LNCAP (cell line): Measurements from ENCODE around the gene AREL1.

ENCODE experiments used
- CTCF ChIP-seq: fragments of 450-650 bp; IDR thresholded peaks from 2 replicates; pipeline ENCODE4 v1.5.1; 2017; ENCODE audit warnings: mild to moderate bottlenecking

The AREL1 gene

DNA sequence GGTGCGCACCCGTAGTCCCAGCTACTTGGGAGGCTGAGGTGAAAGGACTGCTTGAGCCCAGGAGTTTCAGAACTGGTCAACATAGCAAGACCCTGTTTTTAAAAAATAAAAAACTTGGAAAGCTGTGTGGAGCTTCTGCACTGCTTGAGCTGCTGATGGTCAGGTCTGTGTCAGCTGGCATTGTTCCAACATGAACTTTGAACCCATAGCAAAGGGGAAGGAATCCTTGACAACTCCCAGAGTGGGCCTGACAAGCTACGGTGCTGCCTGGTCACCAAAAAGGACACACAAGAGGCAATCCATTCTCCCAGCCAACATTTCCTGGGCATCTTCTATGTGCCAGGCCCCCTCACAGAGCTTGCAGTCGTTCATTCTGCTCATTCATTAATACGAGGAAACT lies 84.5 kb downstream of the AREL1 start:
- TF ChIP-seq CTCF: no peak

- TF ChIP-seq CTCF: no peak
Measured at GRCh38 chr14:74627076-74627475, 85.8 kb downstream of the AREL1 start.

DNA sequence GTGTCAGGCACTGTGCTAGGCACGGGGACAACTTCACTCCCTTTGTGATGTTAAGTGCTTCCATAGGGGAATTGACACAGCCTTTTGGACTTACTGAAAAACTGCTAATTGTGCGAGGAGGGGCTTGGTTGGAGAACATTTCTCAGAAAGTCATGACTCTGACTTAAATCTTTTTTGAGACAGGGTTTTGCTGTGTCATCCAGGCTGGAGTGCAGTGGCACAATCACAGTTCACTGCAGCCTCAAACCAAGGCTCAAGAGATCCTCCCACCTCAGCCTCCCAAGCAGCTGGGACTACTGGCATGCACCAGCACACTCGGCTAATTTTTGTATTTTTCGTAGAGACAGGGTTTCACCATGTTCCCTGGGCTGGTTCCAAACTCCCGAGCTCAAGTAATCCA lies 90.6 kb downstream of the AREL1 start:
- no peak for TF ChIP-seq CTCF

GRCh38 chr14:74621556-74621955 lies 91.3 kb downstream of the AREL1 start:
- no peak for TF ChIP-seq CTCF

GRCh38 chr14:74620923-74621322 lies 92.0 kb downstream of the AREL1 start:
- no peak for TF ChIP-seq CTCF

GRCh38 chr14:74620497-74620921 lies 92.4 kb downstream of the AREL1 start:
- no peak for TF ChIP-seq CTCF

DNA sequence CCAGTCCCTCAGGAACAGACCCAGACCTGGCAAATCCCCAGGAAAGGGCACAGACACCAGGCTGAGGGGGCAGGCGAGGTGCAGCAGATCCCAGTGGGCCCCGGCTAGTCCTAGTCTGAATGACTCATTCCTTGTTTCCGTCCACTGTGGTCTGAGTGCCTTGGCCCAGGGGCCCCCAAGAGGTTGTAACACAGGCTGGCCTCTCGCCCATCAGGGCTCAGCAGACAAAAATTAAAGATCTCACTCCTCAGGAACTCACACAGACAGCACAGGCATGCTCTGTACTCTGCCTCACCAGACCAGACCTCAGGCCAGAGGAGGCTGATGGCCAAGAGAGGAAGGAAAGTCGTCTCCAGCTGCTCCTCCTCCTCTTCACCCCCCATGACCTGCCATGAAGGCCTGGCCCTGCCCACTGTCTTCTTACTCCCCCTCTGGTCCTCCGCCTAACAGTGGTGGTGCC lies 93.2 kb downstream of the AREL1 start:
- TF ChIP-seq CTCF: no peak
